Left renal pelvis (tissue), 4 donors: ENCODE measurements around the gene FETUB. TPM values are rescaled to one million over a fixed set of nuclear protein-coding genes. Genes with fewer than 3 reads are reported as not detected.
"Not testable (repeated sequence)": the region's sequence is repeated elsewhere in the genome, so short reads cannot be mapped to it uniquely, and the experiment has no call there.

Experiments used
- DNase-seq, 4 donors: peaks; one replicate each; pipeline ENCODE4 v3.0.0-alpha.2; 2013; ENCODE audit warnings: low read depth in 4 of 4, low spot score in 3 of 4
- polyA plus RNA-seq, 4 donors: library from polyadenylated mRNA; unstranded; fragments of 120-200 nt; gene quantifications; one replicate each; pipeline ENCODE4 v1.2.1, GENCODE V29; 2013; ENCODE audit not compliant: insufficient read length in 4 of 4

Gene FETUB
- polyA plus RNA-seq, 4 donors = 0.14 to 0.23 (median 0.21) TPM

GRCh38 chr3:186630950-186631641, 9.1 kb upstream of the FETUB start:
- DNase-seq = no peak

GRCh38 chr3:186633481-186633880, 6.7 kb upstream of the FETUB start:
- DNase-seq = no peak

GRCh38 chr3:186634207-186634606, 6.0 kb upstream of the FETUB start:
- not testable (repeated sequence) for DNase-seq

GRCh38 chr3:186635532-186635931, 4.7 kb upstream of the FETUB start:
- DNase-seq = no peak

- DNase-seq = no peak
Measured at GRCh38 chr3:186636536-186636935, 3.7 kb upstream of the FETUB start.

GRCh38 chr3:186637686-186638085, 2.5 kb upstream of the FETUB start:
- DNase-seq = no peak

GRCh38 chr3:186638259-186638658, 1.9 kb upstream of the FETUB start:
- DNase-seq = no peak

- DNase-seq = no peak
Measured at GRCh38 chr3:186640473-186640818, 247 bp downstream of the FETUB start.

- DNase-seq = no peak
Measured at GRCh38 chr3:186640929-186641328, 730 bp downstream of the FETUB start.

GRCh38 chr3:186642014-186642413, 1.8 kb downstream of the FETUB start:
- no peak for DNase-seq

- no peak for DNase-seq
Measured at GRCh38 chr3:186643493-186643892, 3.3 kb downstream of the FETUB start.

GRCh38 chr3:186644683-186645082, 4.5 kb downstream of the FETUB start:
- DNase-seq = no peak

GRCh38 chr3:186646106-186646505, 5.9 kb downstream of the FETUB start:
- no peak for DNase-seq

GRCh38 chr3:186646841-186647240, 6.6 kb downstream of the FETUB start:
- DNase-seq = no peak

GRCh38 chr3:186648851-186649250, 8.7 kb downstream of the FETUB start:
- no peak for DNase-seq

GRCh38 chr3:186651678-186652215, 11.5 kb downstream of the FETUB start:
- DNase-seq = no peak

GRCh38 chr3:186653080-186653707, 13.0 kb downstream of the FETUB start:
- DNase-seq = no peak

- no peak for DNase-seq
Measured at GRCh38 chr3:186653984-186654383, 13.8 kb downstream of the FETUB start.

- no peak for DNase-seq
Measured at GRCh38 chr3:186663361-186664118, 23.3 kb downstream of the FETUB start.

GRCh38 chr3:186664119-186664495, 23.9 kb downstream of the FETUB start:
- no peak for DNase-seq

GRCh38 chr3:186664506-186664905, 24.3 kb downstream of the FETUB start:
- DNase-seq = no peak
